HepG2 (cell line): Measurements from ENCODE around the gene HNRNPF. TPM values are rescaled to one million over a fixed set of nuclear protein-coding genes. Genes with fewer than 3 reads are reported as not detected.

ENCODE experiments used
- CENPT ChIP-seq: sonication (generic); formaldehyde crosslinking; IDR thresholded peaks from 2 replicates; pipeline ENCODE4 v1.8.0; 2022; ENCODE audit warnings: low read depth, mild to moderate bottlenecking, moderate library complexity, missing genetic modification reagents
- EZH2 ChIP-seq: conservative IDR thresholded peaks from 2 replicates; pipeline ENCODE4 v1.6.1; 2012; ENCODE audit warnings: mild to moderate bottlenecking, low read depth, low read length, moderate library complexity
- HNF4G ChIP-seq, 2 experiments: sonication (generic) in 1 of 2; formaldehyde crosslinking in 1 of 2; IDR thresholded peaks; 2 replicates each; pipeline versions ENCODE4 v1.4.0 to v1.6.1; 2011 to 2020; ENCODE audit warnings: borderline replicate concordance in 2 of 2, low read depth in 2 of 2, mild to moderate bottlenecking in 2 of 2, low read length in 1 of 2, missing genetic modification reagents in 1 of 2, moderate library complexity in 1 of 2
- HOXD1 ChIP-seq: sonication (generic); formaldehyde crosslinking; IDR thresholded peaks from 2 replicates; pipeline ENCODE4 v1.5.0; 2020; ENCODE audit warnings: missing genetic modification reagents
- KDM1A ChIP-seq: IDR thresholded peaks from 2 replicates; pipeline ENCODE4 v1.6.1; 2016; ENCODE audit warnings: missing compliant biosample characterization
- MBD4 ChIP-seq: IDR thresholded peaks from 2 replicates; pipeline ENCODE4 v1.6.1; 2012; ENCODE audit warnings: low read length, inconsistent platforms, borderline replicate concordance
- NR1H2 ChIP-seq: sonication (generic); formaldehyde crosslinking; IDR thresholded peaks from 2 replicates; pipeline ENCODE4 v1.8.1; 2022; ENCODE audit warnings: low read depth, missing genetic modification reagents, borderline replicate concordance
- NR2C2 ChIP-seq: sonication (generic); formaldehyde crosslinking; IDR thresholded peaks from 2 replicates; pipeline ENCODE4 v1.4.0; 2020; ENCODE audit warnings: missing genetic modification reagents, mild to moderate bottlenecking, moderate library complexity, borderline replicate concordance
- PRPF4 ChIP-seq: fragments of 200-400 bp; formaldehyde crosslinking; IDR thresholded peaks from 2 replicates; pipeline ENCODE4 v1.6.1; 2016; ENCODE audit warnings: low read length, low read depth; ENCODE audit not compliant: poor library complexity, severe bottlenecking
- SMAD1 ChIP-seq: sonication (generic); formaldehyde crosslinking; IDR thresholded peaks from 2 replicates; pipeline ENCODE4 v1.4.0; 2020; ENCODE audit warnings: missing genetic modification reagents, low read depth, mild to moderate bottlenecking, borderline replicate concordance
- SNAPC2 ChIP-seq: sonication (generic); formaldehyde crosslinking; IDR thresholded peaks from 2 replicates; pipeline ENCODE4 v1.8.1; 2022; ENCODE audit warnings: mild to moderate bottlenecking, missing genetic modification reagents
- SPEN ChIP-seq: sonication (generic); formaldehyde crosslinking; IDR thresholded peaks from 2 replicates; pipeline ENCODE4 v1.5.1; 2020; ENCODE audit warnings: low read depth, mild to moderate bottlenecking, missing genetic modification reagents
- TAF1 ChIP-seq: sonication (generic); formaldehyde crosslinking; IDR thresholded peaks from 2 replicates; pipeline ENCODE4 v1.4.0; 2020; ENCODE audit warnings: missing genetic modification reagents
- U2AF2 ChIP-seq: fragments of 200-400 bp; formaldehyde crosslinking; IDR thresholded peaks from 2 replicates; pipeline ENCODE4 v1.6.1; 2017; ENCODE audit warnings: low read depth, mild to moderate bottlenecking, low read length
- ZBTB25 ChIP-seq: IDR thresholded peaks from 2 replicates; pipeline ENCODE4 v1.6.1; 2018; ENCODE audit warnings: missing genetic modification reagents
- ZBTB7A ChIP-seq: sonication (generic); formaldehyde crosslinking; IDR thresholded peaks from 2 replicates; pipeline ENCODE4 v1.8.0; 2022; ENCODE audit warnings: mild to moderate bottlenecking, missing genetic modification reagents
- ZNF121 ChIP-seq: sonication (generic); formaldehyde crosslinking; IDR thresholded peaks from 2 replicates; pipeline ENCODE4 v1.5.0; 2020; ENCODE audit warnings: mild to moderate bottlenecking, missing genetic modification reagents
- ZNF501 ChIP-seq: sonication (generic); formaldehyde crosslinking; IDR thresholded peaks from 2 replicates; pipeline ENCODE4 v1.5.1; 2020; ENCODE audit warnings: mild to moderate bottlenecking, moderate library complexity, missing genetic modification reagents
- ZNF569 ChIP-seq: sonication (generic); formaldehyde crosslinking; IDR thresholded peaks from 2 replicates; pipeline ENCODE4 v1.5.0; 2020; ENCODE audit warnings: mild to moderate bottlenecking, missing genetic modification reagents, moderate library complexity, borderline replicate concordance
- ZNF609 ChIP-seq: sonication (generic); formaldehyde crosslinking; IDR thresholded peaks from 2 replicates; pipeline ENCODE4 v1.4.0; 2020; ENCODE audit warnings: mild to moderate bottlenecking, missing genetic modification reagents, borderline replicate concordance
- ZNF619 ChIP-seq: sonication (generic); formaldehyde crosslinking; IDR thresholded peaks from 2 replicates; pipeline ENCODE4 v1.4.0; 2020; ENCODE audit warnings: mild to moderate bottlenecking, missing genetic modification reagents
- ZNF761 ChIP-seq: sonication (generic); formaldehyde crosslinking; conservative IDR thresholded peaks from 2 replicates; pipeline ENCODE4 v1.4.0; 2020; ENCODE audit warnings: mild to moderate bottlenecking, missing genetic modification reagents
- ZNF891 ChIP-seq: sonication (generic); formaldehyde crosslinking; IDR thresholded peaks from 2 replicates; pipeline ENCODE4 v1.5.0; 2020; ENCODE audit warnings: mild to moderate bottlenecking, missing genetic modification reagents
- polyA plus RNA-seq, 8 experiments: library from polyadenylated mRNA; depleted of rRNA in 3 of 8; stranded (reverse) in 7 of 8; unstranded in 1 of 8; fragments of >200 nt; fragmentation: Illumina TruSeq in 4 of 8; extraction: Trizol in 4 of 8; gene quantifications; 2 replicates each; pipeline versions ENCODE4 v1.2.1 to v1.2.3, GENCODE V29; 2011 to 2016; ENCODE audit warnings: low read depth in 4 of 8, missing spikeins in 1 of 8, mixed read lengths in 1 of 8; ENCODE audit not compliant: insufficient read depth in 1 of 8
- total RNA-seq, 5 experiments: library from RNA; depleted of rRNA; stranded (reverse); fragments of >200 nt; fragmentation: Illumina TruSeq; extraction: Trizol; gene quantifications; 2 replicates each; pipeline ENCODE4 v1.2.3, GENCODE V29; 2016; ENCODE audit warnings: low read depth in 1 of 5
- TF ChIP-seq, protein P1 (sequence below): sonication (generic); formaldehyde crosslinking; IDR thresholded peaks from 2 replicates; pipeline ENCODE4 v1.8.1; 2023; ENCODE audit warnings: mild to moderate bottlenecking, missing genetic modification reagents

Gene HNRNPF
- total and polyA plus RNA-seq, 2 of the 13 experiments (the other 11 are each of a cell fraction or from before 2014, with no cell fraction given), result 166 to 308 TPM

DNA sequence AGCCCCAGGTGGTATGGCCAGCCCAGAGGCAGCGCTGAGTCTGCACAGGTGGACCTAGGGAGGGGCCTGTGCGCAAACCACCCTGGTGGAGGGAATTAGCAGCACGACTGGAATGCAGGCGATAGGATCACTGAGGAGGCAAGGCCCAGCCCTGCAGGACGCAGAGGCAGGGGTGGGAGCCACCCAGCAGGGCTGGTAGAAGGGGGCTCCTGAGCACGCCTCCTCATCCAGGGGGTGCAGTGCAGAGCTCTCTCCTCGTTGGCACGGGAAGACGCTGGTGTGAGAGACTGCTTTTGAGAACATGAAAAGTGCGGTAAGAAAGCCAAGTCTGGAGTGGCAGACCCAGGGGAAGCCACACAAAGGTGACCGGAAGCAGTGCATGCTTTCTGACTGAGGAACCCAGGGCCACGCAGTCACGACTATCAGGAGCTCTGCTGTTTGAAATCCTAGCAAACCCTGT is 31.5 kb downstream of the HNRNPF start (continued):
- TF ChIP-seq ZNF609 (CRISPR knock-in tag), result 0 out of 2 replicates have a peak, but pooled peaks have one; percentile 47
- no peak for TF ChIP-seq HOXD1 (CRISPR knock-in tag)
- TF ChIP-seq SMAD1 (CRISPR knock-in tag), result no peak
- TF ChIP-seq MBD4, result no peak
- TF ChIP-seq KDM1A (CRISPR knock-in tag), result 0 out of 2 replicates have a peak, but pooled peaks have one; percentile 52
- TF ChIP-seq, protein P1, sequence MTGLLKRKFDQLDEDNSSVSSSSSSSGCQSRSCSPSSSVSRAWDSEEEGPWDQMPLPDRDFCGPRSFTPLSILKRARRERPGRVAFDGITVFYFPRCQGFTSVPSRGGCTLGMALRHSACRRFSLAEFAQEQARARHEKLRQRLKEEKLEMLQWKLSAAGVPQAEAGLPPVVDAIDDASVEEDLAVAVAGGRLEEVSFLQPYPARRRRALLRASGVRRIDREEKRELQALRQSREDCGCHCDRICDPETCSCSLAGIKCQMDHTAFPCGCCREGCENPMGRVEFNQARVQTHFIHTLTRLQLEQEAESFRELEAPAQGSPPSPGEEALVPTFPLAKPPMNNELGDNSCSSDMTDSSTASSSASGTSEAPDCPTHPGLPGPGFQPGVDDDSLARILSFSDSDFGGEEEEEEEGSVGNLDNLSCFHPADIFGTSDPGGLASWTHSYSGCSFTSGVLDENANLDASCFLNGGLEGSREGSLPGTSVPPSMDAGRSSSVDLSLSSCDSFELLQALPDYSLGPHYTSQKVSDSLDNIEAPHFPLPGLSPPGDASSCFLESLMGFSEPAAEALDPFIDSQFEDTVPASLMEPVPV (CRISPR knock-in tag), result no peak
- no peak for TF ChIP-seq EZH2
- TF ChIP-seq PRPF4, result no peak
- peak; percentile 58; the same call in 1 of the 2 replicates for TF ChIP-seq TAF1
- TF ChIP-seq NR1H2 (CRISPR knock-in tag), result no peak
- 0 out of 2 replicates have a peak, but pooled peaks have one; percentile 51 for TF ChIP-seq ZNF891 (CRISPR knock-in tag)
- TF ChIP-seq ZNF501 (CRISPR knock-in tag), result no peak; the same call in 1 of the 2 replicates
- no peak for TF ChIP-seq ZNF619
- TF ChIP-seq ZNF569 (CRISPR knock-in tag), result no peak
- no peak for TF ChIP-seq HNF4G (IDR thresholded peaks at IDR 0.05; ENCODE audit: borderline replicate concordance, low read depth, low read length)
- TF ChIP-seq HNF4G (CRISPR knock-in tag; IDR thresholded peaks at IDR 0.05; ENCODE audit: borderline replicate concordance, low read depth), result no peak
- TF ChIP-seq SNAPC2 (CRISPR knock-in tag), result no peak
- no peak for TF ChIP-seq ZBTB25 (CRISPR knock-in tag)
- TF ChIP-seq U2AF2, result no peak
- peak; percentile 39; the same call in 1 of the 2 replicates for TF ChIP-seq NR2C2 (CRISPR knock-in tag)
- no peak for TF ChIP-seq ZBTB7A
- no peak for TF ChIP-seq ZNF121
- no peak for TF ChIP-seq CENPT (CRISPR knock-in tag)
- TF ChIP-seq SPEN (CRISPR knock-in tag), result peak; percentile 52; the same call in 1 of the 2 replicates
- TF ChIP-seq ZNF761, result no peak
